GM21528 (cell line): ENCODE results near the gene FGF18.
"Not testable (repeated sequence)": the region's sequence is repeated elsewhere in the genome, so short reads cannot be mapped to it uniquely, and the experiment has no call there.

Experiments
- ATAC-seq: cut with Tn5 transposase; IDR thresholded peaks from one replicate; pipeline ENCODE4 v1.9.1; 2021; ENCODE audit warnings: mild to moderate bottlenecking, moderate library complexity; ENCODE audit not compliant: unreplicated experiment, low FRiP score

Gene FGF18

DNA sequence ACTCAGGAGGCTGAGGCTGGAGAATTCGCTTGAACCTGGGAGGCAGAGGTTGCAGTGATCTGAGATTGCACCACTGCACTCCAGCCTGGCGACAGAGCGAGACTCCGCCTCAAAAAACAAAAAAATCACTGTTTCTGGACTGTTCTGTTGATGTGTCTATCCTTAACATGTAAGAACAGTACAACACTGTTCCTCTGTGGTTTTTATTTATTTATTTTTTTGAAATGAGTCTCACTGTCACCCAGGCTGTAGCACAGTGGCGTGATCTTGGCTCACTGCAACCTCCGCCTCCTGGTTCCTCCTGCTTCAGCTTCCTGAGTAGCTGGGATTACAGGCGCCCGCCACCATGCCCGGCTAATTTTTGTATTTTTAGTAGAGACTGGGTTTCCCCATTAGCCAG is 20.8 kb upstream of the FGF18 start:
- ATAC-seq, result not testable (repeated sequence)

DNA sequence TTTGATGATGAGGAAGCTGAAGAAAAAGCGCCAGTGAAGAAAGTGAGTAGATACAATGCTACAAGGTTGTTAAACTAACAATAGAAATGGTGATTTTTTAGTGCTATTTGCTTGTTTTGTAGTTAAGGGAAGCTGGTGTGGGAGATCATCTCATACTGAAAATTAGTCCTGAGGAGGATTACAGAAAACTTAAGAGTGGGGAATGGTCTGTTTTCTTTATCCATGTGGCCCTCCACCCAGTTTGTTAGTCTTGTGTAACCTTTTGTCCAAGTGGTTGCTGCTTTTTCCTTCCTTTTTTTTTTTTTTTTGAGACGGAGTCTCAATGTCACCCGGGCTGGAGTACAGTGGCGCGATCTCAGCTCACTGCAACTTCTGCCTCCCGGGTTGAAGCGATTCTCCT is 19.3 kb upstream of the FGF18 start:
- no peak for ATAC-seq

DNA sequence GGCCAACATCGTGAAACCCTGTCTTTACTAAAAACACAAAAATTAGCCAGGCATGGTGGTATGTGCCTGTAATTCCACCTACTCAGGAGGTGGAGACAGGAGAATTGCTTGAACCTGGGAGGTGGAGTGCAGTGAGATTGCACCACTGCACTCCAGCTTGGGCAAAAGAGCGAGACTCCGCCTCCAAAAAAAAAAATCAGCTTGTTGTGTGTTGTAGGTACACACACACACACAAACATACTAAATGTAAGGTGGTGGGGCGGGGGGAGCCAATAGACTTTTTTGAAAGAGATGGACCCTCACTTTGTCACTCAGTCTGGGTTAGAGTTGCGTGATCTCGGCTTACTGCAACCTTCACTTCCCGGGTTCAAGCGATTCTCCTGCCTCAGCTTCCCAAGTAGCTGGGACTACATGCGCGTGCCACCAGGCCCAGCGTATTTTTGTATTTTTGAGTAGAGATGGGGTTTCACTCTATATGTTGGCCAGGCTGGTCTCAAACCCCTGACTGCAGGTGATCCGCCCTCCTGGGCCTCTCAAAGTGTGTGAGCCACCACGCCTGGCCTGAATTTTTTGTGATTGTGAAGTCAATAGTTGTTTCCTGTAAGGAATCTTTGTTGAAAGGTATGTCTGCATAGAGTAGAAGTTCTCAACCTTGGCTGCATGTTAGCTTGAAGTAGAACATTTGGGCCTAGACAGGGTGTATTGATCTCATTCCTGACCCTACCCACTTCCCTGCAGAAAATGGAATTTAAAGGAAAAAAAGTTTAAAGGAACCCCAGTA is 18.1 kb upstream of the FGF18 start:
- ATAC-seq, result no peak

DNA sequence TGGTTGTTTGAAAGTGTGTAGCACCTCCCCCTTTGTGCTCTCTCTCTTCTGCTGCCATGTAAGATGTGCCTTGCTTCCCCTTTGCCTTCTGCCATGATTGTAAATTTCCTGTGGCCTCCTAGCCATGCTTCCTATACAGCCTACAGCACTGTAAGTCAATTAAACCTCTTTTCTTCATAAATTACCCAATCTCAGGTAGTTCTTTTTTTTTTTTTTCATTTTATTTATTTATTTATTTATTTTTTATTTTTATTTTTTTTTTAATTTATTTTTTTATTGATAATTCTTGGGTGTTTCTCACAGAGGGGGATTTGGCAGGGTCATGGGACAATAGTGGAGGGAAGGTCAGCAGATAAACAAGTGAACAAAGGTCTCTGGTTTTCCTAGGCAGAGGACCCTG is 16.7 kb upstream of the FGF18 start:
- not testable (repeated sequence) for ATAC-seq

DNA sequence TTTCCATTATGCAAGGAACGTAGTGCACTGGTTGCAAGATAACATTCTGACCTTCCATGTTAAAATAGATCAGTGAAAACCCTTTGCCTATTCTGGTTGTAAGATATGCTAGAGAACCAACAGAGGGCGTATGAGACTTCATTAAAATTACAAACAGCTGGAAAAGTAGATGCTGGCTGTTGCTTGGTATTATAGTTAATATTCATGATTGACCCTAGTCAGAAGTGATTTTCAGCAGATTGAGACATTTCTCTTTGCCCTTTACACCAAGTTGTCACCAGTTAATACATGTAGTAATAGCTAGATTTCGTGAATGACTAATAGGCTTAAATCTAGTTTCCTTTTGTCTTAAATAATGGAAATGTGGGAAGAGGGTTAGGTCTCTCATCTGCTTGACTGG is 13.8 kb upstream of the FGF18 start:
- ATAC-seq, result no peak

DNA sequence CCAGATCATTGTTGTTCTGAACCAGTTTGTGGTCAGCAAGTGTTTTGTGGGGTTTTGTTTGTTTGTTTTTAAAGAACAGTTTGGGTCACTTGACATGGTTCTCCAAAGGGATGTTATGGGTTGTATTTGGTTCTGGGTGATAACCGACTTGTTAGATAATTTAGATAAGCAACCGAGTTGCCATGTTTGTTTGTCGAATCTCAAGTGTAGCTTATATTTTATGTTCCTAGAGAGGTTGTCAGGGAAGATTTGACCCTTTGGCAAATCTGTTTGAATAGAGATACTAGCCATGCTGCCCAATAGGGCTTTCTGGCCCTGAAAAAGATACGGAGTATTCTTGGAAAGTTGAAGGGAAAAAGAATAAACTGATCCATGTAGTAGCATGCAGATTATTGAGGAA is 12.2 kb upstream of the FGF18 start:
- no peak for ATAC-seq

DNA sequence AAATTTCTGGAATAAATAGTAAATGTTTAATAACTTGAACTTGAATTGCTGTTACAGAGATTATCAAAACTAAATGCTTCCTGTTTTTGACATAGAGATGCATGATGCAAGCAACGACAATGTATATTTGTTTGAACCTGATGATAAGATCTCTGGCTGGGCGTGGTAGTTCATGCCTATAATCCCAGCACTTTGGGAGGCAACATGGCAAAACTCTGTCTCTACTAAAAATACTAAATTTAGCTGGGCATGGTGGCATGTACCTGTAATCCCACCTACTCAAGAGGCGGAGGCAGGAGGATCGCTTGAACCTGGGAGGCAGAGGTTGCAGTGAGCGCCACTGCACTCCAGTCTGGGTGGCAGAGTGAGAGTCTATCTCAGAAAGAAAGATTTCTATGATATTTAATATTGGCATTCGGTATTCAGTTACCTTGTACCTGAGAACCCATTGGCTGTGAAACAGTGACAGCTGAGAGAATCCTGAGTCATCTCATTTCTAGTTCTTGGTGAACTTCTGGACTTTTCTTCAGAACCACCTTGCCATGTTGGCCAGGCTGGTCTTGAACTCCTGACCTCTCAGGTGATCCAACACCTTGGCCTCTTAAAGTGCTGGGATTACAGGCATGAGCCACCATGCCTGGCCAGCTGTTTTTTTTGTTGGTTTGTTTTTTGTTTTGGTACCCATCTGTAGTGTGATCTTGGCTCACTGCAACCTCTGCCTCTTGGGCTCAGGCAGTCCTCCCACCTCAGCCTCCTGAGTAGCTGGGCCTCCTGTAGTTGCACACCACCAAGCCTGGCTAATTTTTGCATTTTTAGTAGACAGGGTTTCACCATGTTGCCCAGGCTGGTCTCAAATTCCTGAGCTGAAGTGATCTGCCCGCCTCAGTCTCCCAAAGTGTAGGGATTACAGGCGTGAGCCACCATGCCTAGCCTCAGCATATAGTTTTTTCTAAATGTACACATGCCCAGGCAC is 10.0 kb upstream of the FGF18 start:
- no peak for ATAC-seq

DNA sequence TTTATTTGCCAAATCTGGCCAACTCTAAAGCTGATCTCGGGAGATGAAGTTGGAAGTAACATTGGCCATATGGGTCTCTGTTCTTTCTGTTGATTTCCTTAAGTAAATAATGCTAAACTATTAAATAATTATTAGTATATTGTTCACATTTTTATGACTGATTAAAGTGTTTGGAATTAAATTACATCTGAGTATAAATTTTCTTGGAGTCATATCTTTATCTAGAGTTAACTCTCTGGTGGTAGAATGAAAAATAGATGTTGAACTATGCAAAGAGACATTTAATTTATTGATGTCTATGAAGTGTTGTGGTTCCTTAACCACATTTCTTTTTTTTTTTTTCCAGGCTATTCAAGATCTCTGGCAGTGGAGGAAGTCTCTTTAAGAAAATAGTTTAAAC is 9.3 kb upstream of the FGF18 start:
- no peak for ATAC-seq

DNA sequence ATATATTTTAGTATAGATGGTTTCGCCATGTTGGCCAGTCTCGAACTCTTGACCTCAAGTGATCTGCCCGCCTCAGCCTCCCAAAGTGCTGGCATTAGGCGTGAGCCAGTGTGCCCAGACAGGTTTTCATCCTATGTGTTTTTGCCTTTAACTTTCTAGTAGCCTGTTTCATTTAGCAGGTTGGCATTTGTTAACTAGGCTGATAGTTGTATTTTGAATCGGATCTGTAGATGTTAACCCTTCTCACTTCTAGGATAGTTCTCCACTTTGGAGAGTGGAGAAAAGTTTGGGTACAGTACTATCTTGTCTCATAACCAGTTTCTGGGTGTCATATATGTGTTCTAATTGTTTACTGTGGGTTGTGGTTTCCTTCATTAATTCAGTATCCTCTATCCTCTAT is 7.3 kb upstream of the FGF18 start:
- no peak for ATAC-seq

DNA sequence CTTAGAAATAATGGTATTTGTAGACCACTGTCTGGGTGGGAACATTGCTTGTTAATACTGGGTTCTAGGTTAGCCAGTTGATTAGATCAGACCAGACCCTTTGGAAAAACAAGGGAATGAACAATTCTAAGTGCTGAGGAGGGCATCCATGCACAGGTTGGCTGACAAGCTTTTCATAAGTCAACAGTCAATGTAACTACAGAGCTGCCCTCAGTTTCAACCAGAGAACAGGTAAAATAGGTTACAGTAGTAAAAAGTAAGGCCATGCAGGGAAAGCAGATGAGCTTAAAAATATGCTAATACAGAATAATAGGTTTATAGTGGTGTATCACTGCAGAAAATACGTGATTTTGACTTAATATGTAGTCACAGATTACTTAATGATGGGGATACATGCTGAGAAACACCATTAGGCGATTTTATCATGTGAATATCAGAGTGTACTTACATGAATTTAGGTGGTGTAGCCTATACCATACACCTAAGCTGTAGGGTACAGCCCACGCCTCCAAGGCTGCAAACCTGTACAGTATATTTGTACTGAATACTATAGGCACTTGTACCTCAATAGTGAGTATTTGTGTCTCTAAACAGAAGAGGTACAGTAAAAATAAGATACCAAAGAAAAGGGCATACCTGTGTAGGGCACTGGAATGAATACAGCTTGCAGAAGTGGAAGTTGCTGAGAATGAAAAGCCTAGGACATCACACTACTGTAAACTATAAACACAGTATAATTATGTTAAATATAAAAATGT is 6.1 kb upstream of the FGF18 start:
- no peak for ATAC-seq

DNA sequence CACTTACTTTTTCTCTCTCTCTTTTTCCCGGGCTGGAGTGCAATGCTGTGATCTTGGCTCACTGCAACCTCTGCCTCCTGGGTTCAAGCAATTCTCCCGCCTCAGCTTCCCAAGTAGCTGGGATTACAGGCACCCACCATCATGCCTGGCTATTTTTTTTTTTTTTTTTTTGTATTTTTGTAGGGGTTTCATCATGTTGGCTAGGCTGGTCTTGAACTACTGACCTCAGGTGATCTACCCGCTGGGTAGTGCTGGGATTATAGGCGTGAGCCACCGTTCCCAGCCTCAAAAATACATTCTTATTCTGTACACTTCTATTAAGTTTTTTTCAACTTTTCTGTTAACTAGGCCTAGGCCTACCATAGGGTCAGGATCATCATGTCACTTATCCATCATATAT is 5.5 kb upstream of the FGF18 start:
- not testable (repeated sequence) for ATAC-seq

DNA sequence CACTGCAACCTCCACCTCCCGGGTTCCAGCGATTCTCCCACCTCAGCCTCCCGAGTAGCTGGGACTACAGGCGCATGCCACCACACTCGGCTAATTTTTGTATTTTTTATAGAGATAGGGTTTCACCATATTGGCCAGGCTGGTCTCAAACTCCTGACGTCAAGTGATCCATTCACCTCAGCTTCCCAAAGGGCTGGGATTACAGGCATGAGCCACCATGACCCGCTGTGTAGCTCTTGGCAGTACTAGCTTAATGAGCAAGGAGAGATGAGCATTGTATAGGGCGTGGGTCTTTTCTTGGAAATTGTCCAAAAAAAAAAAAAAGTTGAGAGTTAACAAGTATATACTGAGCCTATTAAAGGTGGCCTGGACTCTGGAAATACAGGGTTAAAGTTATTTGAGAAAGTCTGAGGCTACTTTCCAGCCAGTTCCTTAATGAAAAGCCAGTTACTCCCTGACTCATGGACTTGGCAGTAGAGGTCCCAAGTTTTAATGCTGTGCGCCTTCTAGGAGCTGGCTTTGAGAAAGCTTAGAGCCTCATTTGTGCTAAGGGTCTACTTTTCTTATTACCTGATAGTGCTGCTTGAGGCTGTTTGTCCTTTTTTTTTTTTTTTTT is 4.2 kb upstream of the FGF18 start:
- no peak for ATAC-seq

DNA sequence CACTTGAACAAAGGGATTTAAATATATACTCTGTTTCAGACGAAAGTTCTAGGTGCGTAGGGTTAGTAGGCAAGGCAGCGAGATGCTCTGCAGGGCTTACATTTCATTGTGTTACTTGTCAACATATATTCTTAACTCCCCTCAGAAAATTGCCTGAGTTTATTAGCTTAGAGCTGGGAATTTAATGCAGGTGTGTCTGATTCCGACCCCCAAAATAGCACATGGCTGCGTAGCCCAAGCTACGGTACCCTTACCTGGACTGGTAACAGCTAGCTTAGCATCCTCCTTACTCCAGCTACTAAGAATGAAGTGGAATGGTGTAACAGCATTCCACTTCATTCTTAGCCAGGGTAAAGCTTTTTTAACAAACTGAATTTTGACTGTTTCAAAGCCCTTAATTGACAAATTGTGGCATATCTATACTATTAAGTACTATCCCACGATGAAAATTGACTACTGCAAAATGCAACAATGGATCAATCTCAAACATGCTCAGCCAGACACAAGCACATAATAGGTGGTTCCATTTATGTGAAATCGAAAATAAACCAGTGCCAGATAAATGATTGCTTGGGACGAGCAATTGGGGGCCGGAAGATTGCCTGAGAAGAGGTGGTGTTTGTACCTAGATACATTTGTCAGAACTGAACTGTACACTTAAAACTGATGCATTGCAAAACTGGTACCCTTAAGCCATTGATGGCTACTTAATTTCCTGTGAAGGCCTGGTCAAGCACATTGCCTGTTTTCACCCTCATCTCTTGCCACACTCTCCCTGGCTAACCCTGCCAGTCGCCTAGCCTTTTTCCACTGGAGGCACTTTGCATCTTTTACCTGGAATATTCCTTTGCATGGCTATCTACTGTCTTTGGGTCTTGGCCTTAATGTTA is 3.0 kb upstream of the FGF18 start:
- no peak for ATAC-seq

DNA sequence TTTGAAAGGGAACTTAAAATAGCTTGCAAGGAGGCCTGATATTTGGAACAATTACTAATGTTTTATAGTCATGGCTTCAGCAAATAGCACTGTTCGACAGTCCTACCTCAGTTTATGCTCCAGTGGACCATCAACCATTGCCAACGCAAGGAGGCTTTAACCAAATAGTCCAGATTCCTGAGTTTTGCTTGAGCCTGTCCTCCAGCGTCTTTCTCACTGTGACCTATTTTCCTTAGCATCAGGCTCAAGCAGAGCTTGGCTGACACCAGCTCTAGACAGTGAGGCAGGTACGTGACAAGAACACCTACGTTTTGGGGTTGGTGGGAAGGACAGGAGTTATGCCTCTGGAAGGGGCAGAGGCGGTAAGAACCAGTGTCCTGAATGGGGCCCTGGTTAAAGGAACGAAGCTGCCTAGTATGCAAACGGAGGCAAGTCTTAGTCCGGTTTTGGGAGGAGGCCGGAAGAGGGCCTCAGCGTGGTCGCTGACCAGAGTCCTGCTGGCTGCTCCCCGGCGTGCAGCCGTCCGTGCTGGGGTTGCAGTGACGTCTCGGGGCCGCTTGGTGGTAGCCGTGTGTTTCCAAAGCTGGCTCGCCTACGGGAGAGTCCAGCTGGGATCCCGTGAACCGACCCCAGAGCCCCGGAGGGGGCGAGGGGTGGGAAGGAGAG is 998 bp upstream of the FGF18 start:
- ATAC-seq, result peak; percentile 70

DNA sequence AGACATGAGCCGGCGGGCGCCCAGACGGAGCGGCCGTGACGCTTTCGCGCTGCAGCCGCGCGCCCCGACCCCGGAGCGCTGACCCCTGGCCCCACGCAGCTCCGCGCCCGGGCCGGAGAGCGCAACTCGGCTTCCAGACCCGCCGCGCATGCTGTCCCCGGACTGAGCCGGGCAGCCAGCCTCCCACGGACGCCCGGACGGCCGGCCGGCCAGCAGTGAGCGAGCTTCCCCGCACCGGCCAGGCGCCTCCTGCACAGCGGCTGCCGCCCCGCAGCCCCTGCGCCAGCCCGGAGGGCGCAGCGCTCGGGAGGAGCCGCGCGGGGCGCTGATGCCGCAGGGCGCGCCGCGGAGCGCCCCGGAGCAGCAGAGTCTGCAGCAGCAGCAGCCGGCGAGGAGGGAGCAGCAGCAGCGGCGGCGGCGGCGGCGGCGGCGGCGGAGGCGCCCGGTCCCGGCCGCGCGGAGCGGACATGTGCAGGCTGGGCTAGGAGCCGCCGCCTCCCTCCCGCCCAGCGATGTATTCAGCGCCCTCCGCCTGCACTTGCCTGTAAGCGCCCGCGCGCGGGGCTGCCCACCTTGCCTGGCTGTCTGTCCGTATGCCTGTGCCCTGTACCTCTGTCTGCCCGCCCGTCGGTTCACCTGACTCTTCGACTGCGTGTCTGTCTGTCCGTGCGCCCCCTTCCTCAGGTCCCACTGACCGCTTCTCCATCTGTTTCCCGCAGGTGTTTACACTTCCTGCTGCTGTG is 412 bp downstream of the FGF18 start:
- ATAC-seq, result peak; percentile 42

DNA sequence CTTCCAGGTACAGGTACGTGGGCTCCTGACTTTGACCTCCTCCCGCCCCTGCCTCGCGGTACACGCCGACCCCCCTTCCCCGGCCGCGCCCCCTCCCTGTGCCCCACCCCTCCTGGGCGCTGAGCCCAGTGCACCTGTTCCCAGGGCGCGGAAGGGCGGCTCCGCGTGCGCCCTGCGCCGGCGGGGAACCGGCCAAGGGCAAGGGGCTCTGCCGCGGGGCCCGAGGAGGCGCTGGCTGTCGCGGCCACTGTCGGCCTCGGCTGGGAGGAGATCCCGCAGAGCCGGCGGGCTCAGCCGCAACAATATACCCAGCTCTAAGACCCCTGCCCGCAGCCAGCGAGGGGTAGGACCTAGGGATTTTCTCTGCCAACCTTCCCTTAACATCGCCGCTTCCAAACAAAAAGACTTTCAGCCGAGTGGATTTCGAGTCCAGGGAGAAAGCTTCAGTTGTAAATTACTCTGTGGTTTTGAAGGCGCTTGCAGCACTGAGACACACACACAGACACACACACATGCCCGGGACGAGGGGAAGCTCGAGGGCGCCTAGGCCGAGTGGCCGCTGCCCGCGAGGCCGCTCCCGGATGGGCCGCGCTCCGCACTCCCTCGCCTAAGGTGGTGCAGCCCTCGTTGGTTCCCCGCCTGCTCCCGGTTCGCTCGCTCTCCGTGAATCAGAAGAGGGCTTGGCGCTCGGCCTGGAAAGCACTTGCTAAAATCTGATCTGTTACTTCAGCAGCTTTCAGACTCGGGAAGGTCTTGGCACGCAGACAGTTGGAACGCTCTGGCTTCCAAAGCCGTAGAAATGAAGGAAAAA is 1.2 kb downstream of the FGF18 start:
- ATAC-seq, result no peak
